ENCODE results near the gene CAMK2A.

GRCh38 chr5:150173161-150173560 is 116.4 kb downstream of the CAMK2A start:
- TF ChIP-seq CTCF (IDR thresholded peaks at IDR 0.05), result no peak
- TF ChIP-seq POLR2AphosphoS5 (IDR thresholded peaks at IDR 0.05), result no peak

Data from gastroesophageal sphincter (tissue), 3 donors.